ENCODE measurements around the gene PSMB8.

The PSMB8 gene

DNA sequence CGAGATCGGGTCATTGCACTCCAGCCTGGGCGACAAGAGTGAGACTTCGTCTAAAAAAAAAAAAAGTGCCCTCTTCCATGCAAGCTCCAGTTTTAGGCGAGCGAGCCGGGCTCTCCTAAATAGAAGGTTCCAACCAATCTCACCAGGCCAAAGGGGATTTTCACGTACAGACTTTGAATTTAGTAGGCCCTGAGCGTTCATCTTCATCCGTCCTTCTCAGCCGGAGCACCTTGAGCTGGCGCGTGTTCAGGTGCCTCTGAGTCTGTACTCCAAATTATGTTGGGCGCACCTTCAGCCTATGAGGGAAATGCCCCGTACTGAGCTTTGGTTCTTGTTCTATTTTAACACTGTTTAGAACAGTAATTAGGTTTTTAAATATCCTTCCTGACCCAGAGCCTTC, 4.5 kb downstream of the PSMB8 start:
- no peak overlapping the region for H4K8ac ChIP-seq (ENCODE audit: low read depth, low read length)
- H2BK5ac ChIP-seq (ENCODE audit: low read depth, low read length, poor library complexity), result no peak overlapping the region
- H3K79me1 ChIP-seq (ENCODE audit: low read length), result no peaks in the 10 kb centered on the region
- no peak overlapping the region for H2AK5ac ChIP-seq (ENCODE audit: low read length)
- H3K9me3 ChIP-seq (ENCODE audit: insufficient read depth, low read depth, low read length), result peaks cover 1% of the 10 kb centered on the region
- H3K4ac ChIP-seq (ENCODE audit: low read depth, low read length), result no peak overlapping the region
- WGBS (ENCODE audit: extremely low coverage, insufficient coverage, insufficient read length), result no CpG with 5 or more reads among the region's 15 CpGs
- H3K14ac ChIP-seq (ENCODE audit: low read length), result no peak overlapping the region
- peaks cover 8 to 10% of the 10 kb centered on the region in 2 experiments for H3K4me1 ChIP-seq (ENCODE audit: control insufficient read depth in 1 of 2, insufficient read depth in 2 of 2, low read length in 2 of 2)
- H3K23ac ChIP-seq (ENCODE audit: low read length), result no peak overlapping the region
- H3K4me3 ChIP-seq (ENCODE audit: low read depth, low read length), result no peak overlapping the region
- no peak for DNase-seq
- H4K91ac ChIP-seq (ENCODE audit: low read depth, low read length), result no peak overlapping the region
- no peak overlapping the region for H3K4me2 ChIP-seq (ENCODE audit: low read length)
- H3K27me3 ChIP-seq (ENCODE audit: insufficient read depth, low read length), result peaks cover 25% of the 10 kb centered on the region
- H3K27ac ChIP-seq (ENCODE audit: low read depth, low read length), result no peak overlapping the region
- H3K18ac ChIP-seq (ENCODE audit: low read length), result no peak overlapping the region
- H2BK120ac ChIP-seq (ENCODE audit: insufficient read depth, low read length, poor library complexity), result no peak overlapping the region
- no peaks in the 10 kb centered on the region for H3K79me2 ChIP-seq (ENCODE audit: control insufficient read depth, insufficient read depth, low read length, poor library complexity)
- H4K12ac ChIP-seq (ENCODE audit: low read depth, low read length), result no peak overlapping the region
- H2BK12ac ChIP-seq (ENCODE audit: low read length), result no peak overlapping the region
- no peak overlapping the region for H3K9ac ChIP-seq (ENCODE audit: low read length)
- no peak overlapping the region for H2AFZ ChIP-seq (ENCODE audit: insufficient read depth, low read length, poor library complexity)
- peaks cover 0 to 2% of the 10 kb centered on the region in 2 experiments for H3K36me3 ChIP-seq (ENCODE audit: control insufficient read depth in 1 of 2, insufficient read depth in 2 of 2, low read length in 2 of 2)

DNA sequence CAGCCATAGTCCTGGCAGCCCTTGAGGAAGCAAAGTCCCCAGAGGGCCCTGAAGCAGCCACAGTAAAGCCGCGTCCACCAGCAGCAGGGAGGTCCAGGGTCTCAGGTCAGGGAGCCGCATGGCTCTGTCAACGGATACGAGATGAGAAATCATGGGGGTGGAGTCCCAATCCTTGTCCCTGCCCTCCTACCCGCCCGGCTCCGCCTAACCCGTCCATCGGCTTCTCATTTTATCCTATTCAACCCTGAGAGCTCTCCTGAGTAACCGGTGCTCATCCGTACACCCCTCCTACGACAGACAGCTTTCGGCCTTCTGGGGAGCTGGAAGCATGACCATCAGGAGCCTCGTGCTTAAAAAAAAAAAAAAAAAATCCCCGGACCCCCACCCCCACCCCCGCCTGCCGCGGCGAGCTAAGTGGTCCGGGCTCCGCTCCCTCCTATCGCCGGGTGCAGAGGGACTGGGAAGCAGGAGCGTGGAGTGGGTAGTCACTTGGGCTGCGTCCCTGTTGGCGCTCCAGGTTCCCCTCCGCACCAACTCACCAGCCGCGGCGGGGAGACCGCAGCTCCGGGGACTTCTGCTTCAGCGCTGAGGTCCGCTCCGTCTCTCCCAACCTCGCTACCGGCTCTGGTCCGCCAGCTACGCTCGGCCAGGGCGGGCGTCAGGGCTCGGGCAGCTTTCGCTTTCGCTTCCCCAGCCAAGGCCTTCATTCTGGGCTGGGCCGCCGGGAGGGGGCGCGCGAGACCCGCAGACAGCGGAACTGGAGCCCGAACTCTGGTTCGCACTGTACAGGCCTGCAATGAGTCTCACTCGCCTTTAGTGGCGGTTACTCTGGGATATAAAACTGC, 5.5 kb downstream of the PSMB8 start, which contains the start of gene TAP2:
Gene TAP2 (minus strand): TSS at position 626 of the 845 bp plus-strand sequence. CDS start 506 bp downstream, at position 120.
- H2AK5ac ChIP-seq (ENCODE audit: low read length), result no peak within 1 kb of the TSS
- peaks cover 15% of the 10 kb centered on the region for H3K27me3 ChIP-seq (ENCODE audit: insufficient read depth, low read length)
- no CpG with 5 or more reads among the region's 57 CpGs for WGBS (ENCODE audit: extremely low coverage, insufficient coverage, insufficient read length)
- no peak within 1 kb of the TSS for H3K4ac ChIP-seq (ENCODE audit: low read depth, low read length)
- H3K79me1 ChIP-seq (ENCODE audit: low read length), result no peaks in the 10 kb centered on the region
- peak within 1 kb of the TSS; percentile 71 for H3K4me2 ChIP-seq (ENCODE audit: low read length)
- no peak within 1 kb of the TSS for H3K23ac ChIP-seq (ENCODE audit: low read length)
- no peak within 1 kb of the TSS for H3K27ac ChIP-seq (ENCODE audit: low read depth, low read length)
- H3K4me1 ChIP-seq (ENCODE audit: control insufficient read depth in 1 of 2, insufficient read depth in 2 of 2, low read length in 2 of 2), result peaks cover 5 to 6% of the 10 kb centered on the region in 2 experiments
- no peak within 1 kb of the TSS for H4K91ac ChIP-seq (ENCODE audit: low read depth, low read length)
- H2BK5ac ChIP-seq (ENCODE audit: low read depth, low read length, poor library complexity), result no peak within 1 kb of the TSS
- H3K79me2 ChIP-seq (ENCODE audit: control insufficient read depth, insufficient read depth, low read length, poor library complexity), result no peaks in the 10 kb centered on the region
- no peak within 1 kb of the TSS for H2BK120ac ChIP-seq (ENCODE audit: insufficient read depth, low read length, poor library complexity)
- H4K12ac ChIP-seq (ENCODE audit: low read depth, low read length), result peak within 1 kb of the TSS; percentile 14
- H4K8ac ChIP-seq (ENCODE audit: low read depth, low read length), result peak within 1 kb of the TSS; percentile 30
- peak within 1 kb of the TSS; percentile 57 for H3K9ac ChIP-seq (ENCODE audit: low read length)
- H3K18ac ChIP-seq (ENCODE audit: low read length), result peak within 1 kb of the TSS; percentile 28
- no peak within 1 kb of the TSS for H3K14ac ChIP-seq (ENCODE audit: low read length)
- H2AFZ ChIP-seq (ENCODE audit: insufficient read depth, low read length, poor library complexity), result peak within 1 kb of the TSS; percentile 80
- no peak within 1 kb of the TSS for H2BK12ac ChIP-seq (ENCODE audit: low read length)
- H3K9me3 ChIP-seq (ENCODE audit: insufficient read depth, low read depth, low read length), result peaks cover 1% of the 10 kb centered on the region
- peak; percentile 94 to 98 for DNase-seq
- peak within 1 kb of the TSS; percentile 76 for H3K4me3 ChIP-seq (ENCODE audit: low read depth, low read length)
- H3K36me3 ChIP-seq (ENCODE audit: control insufficient read depth in 1 of 2, insufficient read depth in 2 of 2, low read length in 2 of 2), result peaks cover 0 to 2% of the 10 kb centered on the region in 2 experiments

DNA sequence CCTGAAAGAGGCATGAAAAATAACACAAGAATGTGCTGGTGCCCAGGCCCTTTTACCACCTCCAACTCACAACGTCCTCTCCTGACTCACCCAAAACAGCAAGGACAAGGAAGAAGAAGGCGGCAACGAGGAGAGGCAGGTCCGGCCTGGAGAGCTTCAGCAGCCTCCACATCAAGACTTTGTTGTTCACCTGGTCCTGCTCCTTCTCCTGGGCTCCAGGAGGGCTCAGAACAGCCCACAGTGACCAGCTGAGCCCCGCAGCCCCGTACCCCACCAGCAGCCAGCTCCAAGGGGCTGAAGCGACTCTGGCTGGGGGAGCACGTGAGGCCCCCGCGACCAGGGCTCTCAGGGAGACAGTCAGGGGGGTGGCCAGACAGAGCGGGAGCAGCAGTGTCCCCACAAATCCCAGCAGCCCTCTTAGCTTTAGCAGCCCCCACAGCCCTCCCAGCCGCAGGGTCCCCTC, 6.2 kb downstream of the PSMB8 start:
- Histone ChIP-seq H3K27me3 (ENCODE audit: insufficient read depth, low read length) (peaks cover 8% of the 10 kb centered on the region), H3K27ac (ENCODE audit: low read depth, low read length) (no peak overlapping the region), H2BK120ac (ENCODE audit: insufficient read depth, low read length, poor library complexity) (no peak overlapping the region), H3K23ac (ENCODE audit: low read length) (no peak overlapping the region), H3K4me3 (ENCODE audit: low read depth, low read length) (peak overlapping the region; percentile 76), H3K4me1 (ENCODE audit: control insufficient read depth in 1 of 2, insufficient read depth in 2 of 2, low read length in 2 of 2) (peaks cover 5 to 6% of the 10 kb centered on the region in 2 experiments), H3K4me2 (ENCODE audit: low read length) (peak overlapping the region; percentile 71), H3K18ac (ENCODE audit: low read length) (no peak overlapping the region), H3K4ac (ENCODE audit: low read depth, low read length) (no peak overlapping the region), H3K36me3 (ENCODE audit: control insufficient read depth in 1 of 2, insufficient read depth in 2 of 2, low read length in 2 of 2) (peaks cover 0 to 2% of the 10 kb centered on the region in 2 experiments), H3K9ac (ENCODE audit: low read length) (no peak overlapping the region), H3K14ac (ENCODE audit: low read length) (no peak overlapping the region), H2AFZ (ENCODE audit: insufficient read depth, low read length, poor library complexity) (peak overlapping the region; percentile 23), H2BK5ac (ENCODE audit: low read depth, low read length, poor library complexity) (no peak overlapping the region), H2BK12ac (ENCODE audit: low read length) (no peak overlapping the region), H4K12ac (ENCODE audit: low read depth, low read length) (no peak overlapping the region), H3K79me2 (ENCODE audit: control insufficient read depth, insufficient read depth, low read length, poor library complexity) (no peaks in the 10 kb centered on the region), H3K79me1 (ENCODE audit: low read length) (no peaks in the 10 kb centered on the region), H4K8ac (ENCODE audit: low read depth, low read length) (peak overlapping the region; percentile 3), H2AK5ac (ENCODE audit: low read length) (no peak overlapping the region), H4K91ac (ENCODE audit: low read depth, low read length) (no peak overlapping the region), H3K9me3 (ENCODE audit: insufficient read depth, low read depth, low read length) (peaks cover 1% of the 10 kb centered on the region)
- DNase-seq, result peak; percentile 82 to 94
- no CpG with 5 or more reads among the region's 12 CpGs for WGBS (ENCODE audit: extremely low coverage, insufficient coverage, insufficient read length)

DNA sequence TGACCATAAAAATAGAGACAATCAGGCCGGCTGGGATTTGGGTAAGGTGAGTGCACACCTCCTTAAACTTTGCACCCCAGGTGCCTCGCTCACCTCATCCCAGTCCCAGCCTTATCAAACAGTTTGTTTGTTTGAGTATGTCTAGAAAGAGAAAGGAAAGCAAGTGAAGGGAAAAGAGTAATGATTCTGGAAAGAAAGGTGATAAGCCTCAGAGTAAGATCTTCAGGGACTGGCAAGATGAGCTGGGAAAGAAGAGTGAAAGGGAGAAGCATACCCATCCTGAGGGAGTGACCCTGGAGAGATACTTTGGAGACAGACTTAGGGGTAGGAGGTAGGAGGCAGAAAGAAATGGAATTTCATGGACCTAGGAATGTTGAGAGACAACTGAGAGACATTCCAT, 7.0 kb downstream of the PSMB8 start:
- Histone ChIP-seq H3K18ac (ENCODE audit: low read length) (no peak overlapping the region), H3K4me3 (ENCODE audit: low read depth, low read length) (no peak overlapping the region), H2AK5ac (ENCODE audit: low read length) (no peak overlapping the region), H3K9ac (ENCODE audit: low read length) (no peak overlapping the region), H4K8ac (ENCODE audit: low read depth, low read length) (no peak overlapping the region), H2BK120ac (ENCODE audit: insufficient read depth, low read length, poor library complexity) (no peak overlapping the region), H3K23ac (ENCODE audit: low read length) (no peak overlapping the region), H3K79me1 (ENCODE audit: low read length) (no peaks in the 10 kb centered on the region), H3K36me3 (ENCODE audit: control insufficient read depth in 1 of 2, insufficient read depth in 2 of 2, low read length in 2 of 2) (peaks cover 0 to 2% of the 10 kb centered on the region in 2 experiments), H3K14ac (ENCODE audit: low read length) (no peak overlapping the region), H3K9me3 (ENCODE audit: insufficient read depth, low read depth, low read length) (no peaks in the 10 kb centered on the region), H3K27ac (ENCODE audit: low read depth, low read length) (no peak overlapping the region), H2BK5ac (ENCODE audit: low read depth, low read length, poor library complexity) (no peak overlapping the region), H2AFZ (ENCODE audit: insufficient read depth, low read length, poor library complexity) (no peak overlapping the region), H2BK12ac (ENCODE audit: low read length) (no peak overlapping the region), H3K4me2 (ENCODE audit: low read length) (no peak overlapping the region), H3K79me2 (ENCODE audit: control insufficient read depth, insufficient read depth, low read length, poor library complexity) (no peaks in the 10 kb centered on the region), H4K91ac (ENCODE audit: low read depth, low read length) (no peak overlapping the region), H3K4me1 (ENCODE audit: control insufficient read depth in 1 of 2, insufficient read depth in 2 of 2, low read length in 2 of 2) (peaks cover 5 to 6% of the 10 kb centered on the region in 2 experiments), H3K27me3 (ENCODE audit: insufficient read depth, low read length) (peaks cover 2% of the 10 kb centered on the region), H4K12ac (ENCODE audit: low read depth, low read length) (no peak overlapping the region), H3K4ac (ENCODE audit: low read depth, low read length) (no peak overlapping the region)
- no CpG with 5 or more reads among the region's 2 CpGs for WGBS (ENCODE audit: extremely low coverage, insufficient coverage, insufficient read length)
- peak in 1 of 2 donors; percentile 78 for DNase-seq
